ENCODE data around the gene FADS1.

DNA sequence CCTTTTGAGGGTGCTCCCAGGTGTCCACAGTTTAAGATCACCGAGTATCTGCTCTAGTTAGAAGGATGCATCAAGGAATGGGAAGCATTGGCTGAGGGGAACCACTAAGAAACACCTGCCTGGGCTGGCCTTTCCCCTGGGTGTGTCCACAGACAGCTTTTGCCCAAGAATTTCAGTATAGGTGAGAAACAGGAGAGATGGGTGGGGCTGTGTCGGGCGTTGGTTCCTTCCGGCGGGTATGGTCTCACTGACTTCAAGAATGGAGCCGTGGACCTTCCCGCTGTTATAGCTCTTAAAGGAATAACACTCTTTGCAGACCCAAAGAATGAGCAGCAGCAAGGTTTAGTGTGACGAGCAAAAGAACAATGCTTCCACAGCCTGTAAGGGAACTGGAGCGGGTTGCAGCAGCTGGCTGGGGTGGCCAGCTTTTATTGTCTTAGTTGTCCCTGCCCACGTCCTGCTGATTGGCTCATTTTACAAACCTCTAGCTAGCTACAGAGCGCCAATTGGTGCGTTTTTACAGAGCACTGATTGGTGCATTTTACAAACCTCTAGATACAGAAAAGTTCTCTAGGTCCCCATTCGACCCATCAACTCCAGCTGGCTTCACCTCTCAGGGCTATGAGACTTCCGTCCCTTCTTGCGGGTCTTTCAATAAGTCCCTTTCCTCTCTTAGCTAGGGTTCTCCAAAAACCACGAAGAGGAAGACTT, 2.4 kb downstream of the FADS1 start:
- TF ChIP-seq, protein P1, sequence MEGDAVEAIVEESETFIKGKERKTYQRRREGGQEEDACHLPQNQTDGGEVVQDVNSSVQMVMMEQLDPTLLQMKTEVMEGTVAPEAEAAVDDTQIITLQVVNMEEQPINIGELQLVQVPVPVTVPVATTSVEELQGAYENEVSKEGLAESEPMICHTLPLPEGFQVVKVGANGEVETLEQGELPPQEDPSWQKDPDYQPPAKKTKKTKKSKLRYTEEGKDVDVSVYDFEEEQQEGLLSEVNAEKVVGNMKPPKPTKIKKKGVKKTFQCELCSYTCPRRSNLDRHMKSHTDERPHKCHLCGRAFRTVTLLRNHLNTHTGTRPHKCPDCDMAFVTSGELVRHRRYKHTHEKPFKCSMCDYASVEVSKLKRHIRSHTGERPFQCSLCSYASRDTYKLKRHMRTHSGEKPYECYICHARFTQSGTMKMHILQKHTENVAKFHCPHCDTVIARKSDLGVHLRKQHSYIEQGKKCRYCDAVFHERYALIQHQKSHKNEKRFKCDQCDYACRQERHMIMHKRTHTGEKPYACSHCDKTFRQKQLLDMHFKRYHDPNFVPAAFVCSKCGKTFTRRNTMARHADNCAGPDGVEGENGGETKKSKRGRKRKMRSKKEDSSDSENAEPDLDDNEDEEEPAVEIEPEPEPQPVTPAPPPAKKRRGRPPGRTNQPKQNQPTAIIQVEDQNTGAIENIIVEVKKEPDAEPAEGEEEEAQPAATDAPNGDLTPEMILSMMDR (IDR thresholded peaks at IDR 0.05 in 4 of 5, conservative IDR thresholded peaks at IDR 0.05 in 1 of 5): no peak
- TF ChIP-seq POLR2A (IDR thresholded peaks at IDR 0.05): no peak

Measured in gastrocnemius medialis (tissue), 4 donors.